ENCODE results near the gene DST. TPM values are rescaled to one million over a fixed set of nuclear protein-coding genes. Genes with fewer than 3 reads are reported as not detected.
A peak's percentile ranks its signal among the peaks of the same experiment; 100 is the strongest.

Gene DST
- total RNA-seq, 1 experiment from 2014 or later, result 91.9 TPM

GRCh38 chr6:56637640-56638039 lies 5.0 kb downstream of the DST start:
- no peaks in the 10 kb centered on the region for H3K79me2 ChIP-seq (ENCODE audit: insufficient read depth, low read length)
- peak; percentile 76 for TF ChIP-seq CTCF (conservative IDR thresholded peaks at IDR 0.05)

More at GRCh38 chr6:56637640-56638039, 5.0 kb downstream of the DST start:
- H4K8ac ChIP-seq (replicated peaks; ENCODE audit: insufficient read length, low read depth, low read length), result no peak overlapping the region
- H3K14ac ChIP-seq (ENCODE audit: insufficient read depth, low read length), result no peak overlapping the region
- H2BK5ac ChIP-seq (ENCODE audit: insufficient read length, low read length), result no peak overlapping the region
- no peak overlapping the region for H3T11ph ChIP-seq (ENCODE audit: low read length)
- H3K27ac ChIP-seq (ENCODE audit: insufficient read length, low read depth, low read length), result no peak overlapping the region
- H4K91ac ChIP-seq (ENCODE audit: insufficient read length, low read depth, low read length), result no peak overlapping the region
- no peaks in the 10 kb centered on the region for H3K4me1 ChIP-seq (ENCODE audit: insufficient read depth, low read length)
- H3K4ac ChIP-seq (ENCODE audit: low read depth, low read length), result no peak overlapping the region
- no peaks in the 10 kb centered on the region for H3K9me3 ChIP-seq (ENCODE audit: control insufficient read depth, low read depth, low read length)
- Mint-ChIP-seq H3K36me3 (ENCODE audit: insufficient read depth in 1 of 3, low read depth in 3 of 3) (peaks cover 23 to 58% (median 49%) of the 10 kb centered on the region in 3 experiments; a peak in 6 of 7 replicates), H3K4me3 (no peak overlapping the region), H3K27me3 (ENCODE audit: low read depth) (no peaks in the 10 kb centered on the region), H3K27ac (no peak overlapping the region), H3K4me1 (no peaks in the 10 kb centered on the region), H3K9me3 (no peaks in the 10 kb centered on the region)
- H4K20me1 ChIP-seq (ENCODE audit: control insufficient read depth, insufficient read depth, insufficient read length), result no peaks in the 10 kb centered on the region
- H2BK120ac ChIP-seq (ENCODE audit: low read depth, low read length, poor library complexity, severe bottlenecking), result no peak overlapping the region
- no peak overlapping the region for H3K9ac ChIP-seq (ENCODE audit: extremely low read depth, insufficient read length, low read length)
- no peak overlapping the region for H2BK12ac ChIP-seq (ENCODE audit: insufficient read length, low read depth, low read length)
- H3K27me3 ChIP-seq (ENCODE audit: insufficient read depth, low read length), result no peaks in the 10 kb centered on the region
- no peak overlapping the region for H2AFZ ChIP-seq (ENCODE audit: low read length)
- H3K23ac ChIP-seq (ENCODE audit: insufficient read length, low read depth, low read length), result no peak overlapping the region
- no peak overlapping the region for H3K18ac ChIP-seq (ENCODE audit: insufficient read length, low read depth, low read length)
- DNase-seq, result no peak
- H3K56ac ChIP-seq (ENCODE audit: insufficient read length, low read depth, low read length), result no peak overlapping the region
- H3K23me2 ChIP-seq (ENCODE audit: insufficient read length, low read depth, low read length, poor library complexity, severe bottlenecking), result no peaks in the 10 kb centered on the region
- no peak overlapping the region for H2BK20ac ChIP-seq (ENCODE audit: low read depth, low read length, poor library complexity, severe bottlenecking)
- no peak overlapping the region for H4K5ac ChIP-seq (ENCODE audit: insufficient read length, low read depth, low read length)
- no peak overlapping the region for H2AK5ac ChIP-seq (ENCODE audit: insufficient read length, low read length)
- no CpG with 5 or more reads among the region's 2 CpGs for WGBS (ENCODE audit: extremely low coverage, insufficient read length, low lambda C conversion rate)
- H3K4me2 ChIP-seq (ENCODE audit: insufficient read depth, insufficient read length, low read length), result no peak overlapping the region
- no peaks in the 10 kb centered on the region for H3K79me1 ChIP-seq (ENCODE audit: insufficient read depth, low read depth, low read length, poor library complexity, severe bottlenecking)
- no peak overlapping the region for H2BK15ac ChIP-seq (ENCODE audit: low read depth, low read length)
